D721Med (cell line): Measurements from ENCODE around the gene TBK1.

Experiments used
- DNase-seq: peaks from one replicate; pipeline ENCODE4 v3.0.0; 2011; ENCODE audit warnings: low spot score; ENCODE audit not compliant: insufficient read length
- FAIRE-seq: peaks from 2 replicates; lab custom pipeline; 2011; peaks lifted over from hg19 to GRCh38; lab: Jason Lieb, UNC
- TF ChIP-seq, protein P1 (sequence below): IDR thresholded peaks from 2 replicates; pipeline ENCODE4 v1.5.1; 2012; ENCODE audit warnings: mild to moderate bottlenecking, control low read depth; ENCODE audit not compliant: insufficient read depth; ENCODE audit errors: missing control alignments

Gene TBK1

DNA sequence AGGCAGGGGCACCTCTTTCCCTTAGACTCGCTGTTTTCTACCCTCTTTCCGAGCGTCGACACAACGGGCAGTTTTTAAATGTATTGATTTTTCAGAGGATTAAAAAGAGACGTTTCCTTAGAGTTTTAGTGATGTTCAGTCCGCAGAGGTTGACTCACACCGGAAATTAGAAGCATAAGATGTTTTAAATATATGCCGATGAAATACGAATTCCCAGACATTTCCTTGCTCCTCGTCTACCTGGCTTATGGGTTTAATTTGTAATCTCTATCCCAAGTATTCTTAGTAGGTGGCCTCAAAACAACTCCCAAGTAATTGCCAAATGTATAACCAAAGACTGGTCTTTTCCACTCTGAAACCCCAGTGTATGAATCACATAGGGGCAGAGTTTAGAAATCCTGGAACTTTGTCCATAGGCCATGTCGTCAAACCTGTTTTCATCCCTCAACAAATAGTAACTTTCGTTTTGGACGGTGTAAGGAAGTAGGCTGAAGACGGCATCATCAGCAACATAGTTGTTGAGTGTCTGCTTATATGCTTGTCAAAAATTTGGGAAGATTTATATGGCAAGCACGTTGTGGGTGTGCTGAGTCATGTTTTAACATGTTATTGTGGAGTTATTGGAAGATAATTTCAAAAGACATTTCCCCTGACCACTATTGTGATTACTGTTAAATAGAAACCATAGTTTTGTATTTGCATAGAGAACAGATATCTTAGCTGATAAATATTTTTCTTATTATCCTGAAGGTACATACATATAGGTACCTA is 824 bp downstream of the TBK1 start:
- FAIRE-seq (no peak), DNase-seq (no peak)
- TF ChIP-seq, protein P1, sequence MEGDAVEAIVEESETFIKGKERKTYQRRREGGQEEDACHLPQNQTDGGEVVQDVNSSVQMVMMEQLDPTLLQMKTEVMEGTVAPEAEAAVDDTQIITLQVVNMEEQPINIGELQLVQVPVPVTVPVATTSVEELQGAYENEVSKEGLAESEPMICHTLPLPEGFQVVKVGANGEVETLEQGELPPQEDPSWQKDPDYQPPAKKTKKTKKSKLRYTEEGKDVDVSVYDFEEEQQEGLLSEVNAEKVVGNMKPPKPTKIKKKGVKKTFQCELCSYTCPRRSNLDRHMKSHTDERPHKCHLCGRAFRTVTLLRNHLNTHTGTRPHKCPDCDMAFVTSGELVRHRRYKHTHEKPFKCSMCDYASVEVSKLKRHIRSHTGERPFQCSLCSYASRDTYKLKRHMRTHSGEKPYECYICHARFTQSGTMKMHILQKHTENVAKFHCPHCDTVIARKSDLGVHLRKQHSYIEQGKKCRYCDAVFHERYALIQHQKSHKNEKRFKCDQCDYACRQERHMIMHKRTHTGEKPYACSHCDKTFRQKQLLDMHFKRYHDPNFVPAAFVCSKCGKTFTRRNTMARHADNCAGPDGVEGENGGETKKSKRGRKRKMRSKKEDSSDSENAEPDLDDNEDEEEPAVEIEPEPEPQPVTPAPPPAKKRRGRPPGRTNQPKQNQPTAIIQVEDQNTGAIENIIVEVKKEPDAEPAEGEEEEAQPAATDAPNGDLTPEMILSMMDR: no peak

DNA sequence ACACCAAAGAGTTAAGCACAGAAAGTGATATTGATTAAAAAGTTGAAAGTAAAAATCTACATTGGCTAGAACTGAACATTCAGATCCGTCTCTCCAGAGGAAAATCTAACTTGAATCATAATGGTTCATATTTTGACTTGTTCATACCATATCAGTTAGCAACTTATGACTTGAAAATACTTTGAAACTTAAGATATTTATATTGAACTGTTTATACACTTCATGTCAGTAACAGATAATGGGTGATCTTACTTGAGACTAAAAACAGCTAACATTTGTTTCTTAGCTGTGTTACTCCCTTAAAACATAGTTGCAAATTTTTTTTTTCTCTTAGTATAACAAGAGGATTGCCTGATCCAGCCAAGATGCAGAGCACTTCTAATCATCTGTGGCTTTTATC is 3.6 kb downstream of the TBK1 start:
- TF ChIP-seq, protein P1: no peak
- FAIRE-seq (no peak), DNase-seq (no peak)

GRCh38 chr12:64456119-64456518 is 4.2 kb downstream of the TBK1 start:
- TF ChIP-seq, protein P1: no peak
- DNase-seq: no peak
- no peak for FAIRE-seq

- TF ChIP-seq, protein P1: no peak
- FAIRE-seq (no peak), DNase-seq (no peak)
Measured at GRCh38 chr12:64457032-64457431, 5.1 kb downstream of the TBK1 start.

DNA sequence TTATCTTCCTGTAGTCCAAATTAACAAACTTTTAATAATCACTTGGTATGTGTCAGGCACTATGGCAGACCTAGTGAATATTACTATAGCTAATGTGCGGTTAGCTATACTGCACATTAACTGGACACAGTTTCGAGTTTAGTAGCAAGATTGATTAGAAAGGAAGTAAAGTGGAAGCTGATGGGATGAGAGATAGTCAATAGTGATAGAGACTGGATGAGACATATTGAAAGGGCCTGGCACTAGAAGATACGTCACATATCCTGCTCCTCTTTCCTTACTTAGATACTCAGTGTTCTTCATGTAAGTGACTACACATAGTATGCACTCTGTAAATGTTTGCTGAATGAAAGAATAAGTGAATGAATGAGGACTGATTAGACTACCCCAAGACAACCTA is 5.5 kb downstream of the TBK1 start:
- DNase-seq (no peak), FAIRE-seq (no peak)
- TF ChIP-seq, protein P1: no peak

- no peak for FAIRE-seq
- TF ChIP-seq, protein P1: no peak
- DNase-seq: no peak
Measured at GRCh38 chr12:64457923-64458322, 6.0 kb downstream of the TBK1 start.

DNA sequence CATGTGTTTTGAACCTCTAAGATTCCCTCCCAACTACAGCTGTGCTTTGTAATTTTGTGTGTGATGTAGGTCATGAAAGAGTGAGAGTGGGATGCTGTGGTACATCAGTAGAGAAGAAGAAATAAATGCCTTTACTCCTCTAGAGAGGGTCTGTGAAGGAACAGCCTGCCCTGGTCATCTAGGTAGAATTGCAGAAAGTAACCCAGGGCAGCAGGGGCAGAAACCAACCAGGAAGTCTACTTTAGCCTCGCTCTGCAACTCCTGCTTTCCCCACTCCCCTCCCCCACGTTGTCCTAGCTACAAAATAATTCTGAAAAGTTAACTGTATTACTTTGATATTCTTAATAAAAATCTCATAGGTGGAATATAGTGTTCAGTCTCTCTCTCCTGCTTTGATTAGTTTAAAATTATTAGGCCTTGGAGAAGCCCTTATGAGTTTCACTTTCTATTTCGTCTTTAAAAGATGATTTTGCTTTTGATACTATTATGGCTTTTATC is 7.5 kb downstream of the TBK1 start:
- FAIRE-seq (no peak), DNase-seq (no peak)
- TF ChIP-seq, protein P1: no peak
